Measurements from ENCODE around the gene TRIM52. TPM values are rescaled to one million over a fixed set of nuclear protein-coding genes. Genes with fewer than 3 reads are reported as not detected.

The TRIM52 gene
- total and polyA plus RNA-seq, 9 of the 15 experiments (the other 6 are each of a cell fraction or from before 2014, with no cell fraction given) = 3.3 to 21.9 (median 13.5) TPM

- TF ChIP-seq ZNF318 (IDR thresholded peaks at IDR 0.05; ENCODE audit: borderline replicate concordance in 1 of 2, low read depth in 1 of 2) (no peak), HDAC1 (IDR thresholded peaks at IDR 0.05) (peak in 1 of 2 experiments; percentile 66; a peak in 2 of 4 replicates), FOXA1 (IDR thresholded peaks at IDR 0.05; ENCODE audit: borderline replicate concordance) (no peak), ASH1L (IDR thresholded peaks at IDR 0.05; ENCODE audit: borderline replicate concordance, low read depth, partially characterized antibody) (peak; percentile 40), ZFP1 (CRISPR knock-in tag; IDR thresholded peaks at IDR 0.05) (no peak), CEBPB (tag; IDR thresholded peaks at IDR 0.05) (no peak), GATAD2B (IDR thresholded peaks at IDR 0.05; ENCODE audit: borderline replicate concordance) (0 out of 2 replicates have a peak, but pooled peaks have one; percentile 14), ATF3 (IDR thresholded peaks at IDR 0.05) (no peak), ATF3 (CRISPR knock-in tag; conservative IDR thresholded peaks at IDR 0.05) (no peak), TARDBP (IDR thresholded peaks at IDR 0.05) (no peak), ZNF274 (IDR thresholded peaks at IDR 0.05; ENCODE audit: borderline replicate concordance, low read depth, low read length) (no peak), E2F4 (CRISPR knock-in tag; IDR thresholded peaks at IDR 0.05; ENCODE audit: low read depth) (no peak), TAF1 (IDR thresholded peaks at IDR 0.05; ENCODE audit: control insufficient read depth, extremely low read depth, insufficient read depth, low read length, severe bottlenecking) (peak; percentile 90), ZNF707 (CRISPR knock-in tag; conservative IDR thresholded peaks at IDR 0.05) (no peak), MCM5 (IDR thresholded peaks at IDR 0.05; ENCODE audit: low read depth) (no peak), ERF (CRISPR knock-in tag; IDR thresholded peaks at IDR 0.05) (0 out of 2 replicates have a peak, but pooled peaks have one; percentile 31)
Measured at GRCh38 chr5:181223058-181223728, 37.8 kb downstream of the TRIM52 start, which contains the start of gene TRIM41 (continued).
